Right lung (tissue), 5 donors: ENCODE data around the gene STK32B. TPM values are rescaled to one million over a fixed set of nuclear protein-coding genes. Genes with fewer than 3 reads are reported as not detected.
"Not testable (repeated sequence)": the region's sequence is repeated elsewhere in the genome, so short reads cannot be mapped to it uniquely, and the experiment has no call there.

ENCODE experiments used
- DNase-seq, 2 donors: peaks; one replicate each; pipeline ENCODE4 v3.0.0-alpha.2; 2013
- polyA plus RNA-seq, 5 donors: library from polyadenylated mRNA; unstranded; fragments of 120-200 nt; gene quantifications; one replicate each; pipeline versions ENCODE4 v1.2.1 to v1.2.3, GENCODE V29; 2013; ENCODE audit warnings: inconsistent platforms in 1 of 5, low replicate concordance in 1 of 5; ENCODE audit not compliant: insufficient read length in 5 of 5, insufficient read depth in 1 of 5

The STK32B gene
- polyA plus RNA-seq, 5 donors, result 3.0 to 4.7 (median 3.8) TPM

GRCh38 chr4:5204781-5205180 lies 153.5 kb downstream of the STK32B start:
- no peak for DNase-seq

- DNase-seq, result no peak
Observed at GRCh38 chr4:5206016-5206790, 154.9 kb downstream of the STK32B start.

GRCh38 chr4:5209862-5210261 lies 158.6 kb downstream of the STK32B start:
- no peak for DNase-seq

GRCh38 chr4:5211282-5211839 lies 160.1 kb downstream of the STK32B start:
- DNase-seq, result no peak

GRCh38 chr4:5212255-5213013 lies 161.2 kb downstream of the STK32B start:
- DNase-seq, result no peak

- no peak for DNase-seq
Observed at GRCh38 chr4:5213087-5213595, 161.9 kb downstream of the STK32B start.

GRCh38 chr4:5215321-5215720 lies 164.0 kb downstream of the STK32B start:
- DNase-seq, result no peak

GRCh38 chr4:5217421-5217820 lies 166.1 kb downstream of the STK32B start:
- no peak for DNase-seq

- DNase-seq, result no peak
Observed at GRCh38 chr4:5218376-5219069, 167.2 kb downstream of the STK32B start.

GRCh38 chr4:5220028-5220427 lies 168.7 kb downstream of the STK32B start:
- no peak for DNase-seq

- DNase-seq, result no peak
Observed at GRCh38 chr4:5222047-5222446, 170.8 kb downstream of the STK32B start.

GRCh38 chr4:5222951-5223350 lies 171.7 kb downstream of the STK32B start:
- no peak for DNase-seq

- DNase-seq, result no peak
Observed at GRCh38 chr4:5224340-5224739, 173.1 kb downstream of the STK32B start.

GRCh38 chr4:5232549-5232948 lies 181.3 kb downstream of the STK32B start:
- DNase-seq, result no peak

- DNase-seq, result no peak
Observed at GRCh38 chr4:5237086-5237660, 185.9 kb downstream of the STK32B start.

GRCh38 chr4:5238173-5238572 lies 186.9 kb downstream of the STK32B start:
- DNase-seq, result no peak

GRCh38 chr4:5247061-5247460 lies 195.8 kb downstream of the STK32B start:
- not testable (repeated sequence) for DNase-seq

- no peak for DNase-seq
Observed at GRCh38 chr4:5247735-5248134, 196.5 kb downstream of the STK32B start.

GRCh38 chr4:5249727-5250126 lies 198.4 kb downstream of the STK32B start:
- DNase-seq, result no peak

GRCh38 chr4:5250536-5250935 lies 199.3 kb downstream of the STK32B start:
- not testable (repeated sequence) for DNase-seq

- DNase-seq, result no peak
Observed at GRCh38 chr4:5256421-5256820, 205.1 kb downstream of the STK32B start.

GRCh38 chr4:5257086-5257485 lies 205.8 kb downstream of the STK32B start:
- no peak for DNase-seq
